Stimulated activated naive CD4-positive, alpha-beta T cell treated with Interleukin-2 at 50 U/mL for 16 hours (primary cell): Measurements from ENCODE around the gene PLCL1.
A peak's percentile ranks its signal among the peaks of the same experiment; 100 is the strongest.

ENCODE experiments used
- DNase-seq: peaks from one replicate; lab custom pipeline; 2025; lab: John Stamatoyannopoulos, UW

PLCL1 gene

DNA sequence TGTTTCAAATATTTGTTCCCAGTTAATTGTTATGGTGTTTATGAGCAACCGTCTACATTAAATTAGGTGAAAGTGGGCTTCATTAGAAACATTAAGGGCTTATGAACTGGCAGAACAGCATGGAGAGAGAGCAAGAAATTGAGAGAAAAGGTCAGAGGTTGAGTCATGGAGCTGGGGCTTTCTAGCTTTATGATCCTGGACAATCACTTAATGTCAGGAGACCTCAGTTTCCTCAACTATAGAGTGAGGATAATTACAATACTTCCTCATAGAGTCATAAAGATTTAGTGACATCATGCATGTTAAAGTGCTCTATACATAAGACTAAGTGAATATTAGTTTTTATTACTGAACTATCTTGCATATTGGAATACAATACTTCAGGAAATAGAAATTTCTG lies 83.9 kb downstream of the PLCL1 start:
- no peak for DNase-seq

DNA sequence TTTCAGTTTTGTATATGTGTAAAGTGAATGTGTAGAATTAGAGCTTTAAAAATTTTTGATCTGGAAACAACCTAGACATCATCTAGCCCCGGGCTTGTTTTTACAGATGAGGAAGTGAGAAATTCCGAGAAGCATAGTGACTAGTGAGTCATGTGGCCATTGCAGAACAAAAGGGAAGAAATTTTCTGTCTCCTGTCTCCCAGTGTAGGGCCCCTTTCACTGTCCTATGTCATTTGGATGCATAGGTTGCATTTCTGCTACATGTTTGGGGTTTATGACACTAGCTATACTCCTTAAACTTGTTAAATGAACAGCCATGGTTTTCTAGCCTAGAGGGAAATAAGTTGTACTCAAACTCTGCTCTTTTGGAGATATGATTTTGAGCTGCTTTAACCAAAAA lies 84.6 kb downstream of the PLCL1 start:
- no peak for DNase-seq

DNA sequence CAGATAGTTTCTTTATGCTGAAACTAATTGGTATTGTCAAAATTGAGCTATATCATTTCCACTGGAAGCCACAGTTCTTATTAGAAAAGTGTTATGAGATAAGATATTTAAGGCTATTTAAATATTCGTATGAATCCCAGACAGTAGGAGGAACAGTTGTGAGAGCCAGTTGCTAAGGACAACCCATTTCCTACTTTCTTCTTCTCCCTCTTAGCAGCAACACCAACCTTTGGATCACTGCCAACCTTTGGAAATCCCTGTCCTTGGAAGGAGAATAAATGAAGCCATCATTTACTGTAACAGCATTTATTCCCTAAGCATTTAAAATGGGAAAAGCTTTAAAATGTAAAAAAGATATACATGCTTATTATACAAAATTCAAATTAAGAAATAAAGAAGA lies 85.8 kb downstream of the PLCL1 start:
- no peak for DNase-seq

DNA sequence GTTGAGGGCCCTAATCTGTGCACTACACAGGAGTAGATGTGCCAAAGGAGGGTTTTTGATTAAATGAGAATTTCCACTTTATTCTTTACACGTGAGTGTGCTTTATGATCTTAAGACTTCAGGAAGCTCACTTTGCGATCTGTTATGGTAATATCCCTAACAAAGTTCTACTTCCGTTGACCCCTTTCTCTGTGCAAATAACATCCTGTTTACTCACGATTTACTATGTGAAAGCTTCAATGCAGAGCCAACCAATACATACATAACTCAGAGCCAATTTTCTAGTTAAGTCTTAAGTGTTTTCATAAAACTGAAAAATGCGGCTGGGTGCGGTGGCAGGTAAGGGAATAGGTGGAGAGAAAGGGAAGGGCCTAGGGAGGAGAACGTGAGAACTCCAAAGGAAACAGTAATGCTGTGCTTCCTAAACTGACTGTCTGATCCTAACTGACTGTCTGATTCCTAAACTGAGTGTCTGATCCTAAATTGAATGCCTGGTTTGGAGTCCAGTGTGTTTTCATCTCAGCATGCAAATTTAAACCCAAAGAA lies 87.6 kb downstream of the PLCL1 start:
- no peak for DNase-seq

DNA sequence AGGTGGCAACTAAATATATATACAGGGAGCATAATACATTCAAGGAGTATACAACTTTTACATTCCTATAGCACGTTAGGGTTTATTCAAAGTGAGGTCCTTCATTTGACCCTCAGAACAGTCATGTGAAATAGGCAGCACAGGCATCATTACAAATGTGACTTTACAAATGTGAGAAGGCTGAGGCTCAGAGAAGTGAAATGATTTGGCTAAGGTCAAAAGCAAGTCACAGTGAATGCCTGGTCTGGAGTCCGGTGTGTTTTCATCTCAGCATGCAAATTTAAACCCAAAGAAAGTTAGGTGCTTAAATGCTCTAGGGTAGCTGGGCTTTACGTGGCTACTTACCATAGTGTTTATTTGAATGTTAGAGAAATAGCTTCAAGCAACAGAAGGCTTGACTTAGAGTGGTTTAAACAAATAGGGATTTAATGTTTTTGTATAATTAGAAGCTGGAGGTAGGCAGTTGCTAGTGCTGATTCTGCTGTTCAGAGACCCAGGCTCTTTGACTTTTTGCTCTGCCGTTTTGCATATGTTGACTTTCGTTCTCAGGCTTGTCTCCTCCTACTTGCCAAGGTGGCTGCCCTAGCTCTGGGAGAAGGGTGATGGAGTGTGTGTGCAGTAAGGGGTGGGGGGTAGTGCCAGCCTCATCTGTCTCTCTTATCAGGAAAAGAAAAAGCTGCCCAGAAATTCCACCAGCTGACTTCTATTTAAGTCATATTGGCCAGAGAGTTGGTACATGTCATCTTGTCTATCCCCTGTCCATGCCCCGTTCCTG lies 89.2 kb downstream of the PLCL1 start:
- DNase-seq, result no peak

DNA sequence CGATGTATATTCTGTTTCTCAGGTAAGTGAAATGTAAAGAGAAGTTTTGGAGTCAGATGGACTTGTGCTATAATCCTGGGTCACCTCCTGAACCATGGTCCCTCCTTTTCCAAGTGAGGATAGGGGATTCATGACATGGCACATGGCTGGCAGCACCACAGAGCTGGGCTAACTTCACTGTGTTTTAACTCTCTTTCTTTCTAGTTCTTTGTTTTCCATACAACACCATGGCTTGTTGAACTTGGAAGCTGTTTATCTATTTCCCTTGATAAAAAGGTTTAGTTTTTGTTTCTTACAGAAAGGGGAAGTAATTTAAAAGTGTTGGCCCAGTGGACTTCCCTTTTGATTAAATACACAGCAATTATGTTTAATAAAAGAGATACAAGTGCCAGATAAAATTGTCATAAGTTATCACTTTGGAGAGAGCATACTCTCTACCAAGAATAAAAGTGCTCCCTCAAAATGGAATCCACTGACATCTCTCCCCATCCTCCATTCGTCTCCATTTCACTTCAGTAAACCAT lies 90.4 kb downstream of the PLCL1 start:
- DNase-seq, result no peak

DNA sequence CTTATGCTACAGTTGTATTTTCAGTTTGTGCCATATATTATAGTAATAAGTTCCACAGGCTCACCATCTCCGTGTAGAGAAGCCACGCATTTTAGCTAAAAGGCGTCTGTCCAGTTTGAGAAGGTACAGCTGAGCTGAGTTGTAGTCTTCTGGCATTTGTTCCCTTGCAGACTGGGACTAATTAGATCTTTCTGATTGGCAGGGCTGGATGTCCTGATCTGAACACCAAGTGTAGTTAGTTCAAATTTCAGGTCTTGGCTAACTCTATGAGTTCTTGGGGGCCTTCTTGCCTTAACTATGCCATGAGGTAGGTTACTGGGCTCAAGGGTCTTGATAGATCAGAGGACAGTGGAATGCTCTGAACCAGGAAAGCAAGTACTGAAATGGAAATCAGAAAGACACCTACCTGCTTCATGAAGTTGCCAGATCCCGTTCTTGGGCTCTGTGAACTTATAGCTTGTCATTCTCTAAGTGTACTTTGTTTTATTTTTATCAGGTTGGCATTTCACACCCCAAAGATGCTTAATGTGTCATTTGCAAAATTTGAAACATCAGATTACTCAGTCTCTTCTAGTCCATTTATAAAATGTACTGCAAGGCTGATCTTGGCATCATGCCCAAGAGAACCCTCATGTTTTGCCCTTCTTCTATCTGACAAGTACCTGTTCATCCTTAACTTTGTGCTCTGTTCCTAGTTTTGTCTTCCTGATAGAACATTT lies 93.7 kb downstream of the PLCL1 start:
- no peak for DNase-seq

DNA sequence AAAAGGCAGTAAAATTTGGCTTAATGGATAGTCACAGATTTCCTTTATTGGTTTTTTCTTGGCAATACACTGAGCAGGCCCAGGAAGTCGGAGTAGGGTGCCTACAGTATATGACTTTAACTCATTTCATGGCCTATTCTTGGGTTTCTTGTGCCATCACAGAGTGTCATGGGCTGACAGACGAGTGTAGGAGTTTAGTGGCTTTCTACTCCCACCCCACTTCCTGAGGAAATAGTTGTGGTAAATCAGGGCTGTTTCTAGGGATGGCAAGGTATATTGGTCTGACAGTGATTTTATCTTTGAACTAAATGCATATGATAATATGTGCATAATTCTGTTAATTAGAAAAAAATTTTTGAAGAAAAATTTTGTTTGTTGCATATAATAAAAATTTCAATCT lies 100.1 kb downstream of the PLCL1 start:
- peak; percentile 7 for DNase-seq

DNA sequence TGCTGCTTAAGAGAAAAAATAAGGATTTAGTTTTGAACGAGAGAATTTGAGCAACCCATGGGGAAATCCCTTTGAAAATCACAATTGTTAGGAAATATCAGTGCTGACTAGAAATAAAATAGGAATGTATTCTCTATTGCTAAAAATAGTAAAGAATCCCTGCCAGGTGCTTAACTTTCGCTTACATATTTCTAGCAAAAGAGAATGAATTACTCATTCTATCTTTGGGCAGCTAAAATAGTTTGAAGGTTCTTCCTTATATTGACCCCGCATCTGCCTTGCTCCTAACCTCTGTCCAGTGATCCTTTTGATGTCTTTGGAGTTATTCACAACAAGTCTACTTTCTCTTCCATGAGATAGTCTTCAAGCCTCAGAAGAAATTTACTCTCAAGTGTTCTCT lies 103.8 kb downstream of the PLCL1 start:
- no peak for DNase-seq

DNA sequence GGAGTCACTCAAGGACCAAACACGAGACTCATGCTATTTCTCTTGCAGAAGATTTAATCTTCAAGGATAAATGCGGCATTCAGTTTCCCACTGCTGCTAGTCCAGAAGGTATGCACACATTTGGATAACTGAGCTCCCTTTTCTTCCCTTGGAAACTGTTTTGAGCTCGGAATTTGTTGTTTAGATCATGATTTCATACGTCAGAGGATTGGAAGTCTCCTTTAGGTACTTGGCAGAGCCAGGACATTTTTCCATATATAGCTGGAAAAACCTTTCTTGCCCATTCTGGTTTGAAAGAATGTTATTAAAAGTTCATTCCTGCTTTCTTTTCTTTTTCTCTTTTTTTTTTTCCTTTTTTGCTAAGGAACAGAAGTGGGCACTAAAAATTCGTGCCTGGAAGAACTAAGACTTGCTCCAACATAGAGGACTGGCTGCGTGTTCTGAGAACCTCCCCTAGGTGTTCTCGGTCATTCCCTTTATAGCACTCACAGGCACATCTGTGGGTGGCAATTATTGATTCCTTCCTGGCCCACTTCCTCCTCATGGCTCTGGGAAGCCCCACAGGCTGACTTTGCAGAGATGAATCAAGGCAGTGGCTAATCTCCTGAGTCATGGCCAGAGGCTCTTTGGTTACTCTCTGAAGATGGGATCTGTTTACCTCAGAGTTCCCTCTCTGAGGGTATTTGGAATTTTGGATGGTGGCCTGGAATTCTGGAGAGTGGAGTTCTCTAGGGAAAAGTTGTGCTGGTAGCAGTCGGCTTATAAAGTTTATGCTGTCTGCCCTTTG lies 104.8 kb downstream of the PLCL1 start:
- DNase-seq, result no peak

DNA sequence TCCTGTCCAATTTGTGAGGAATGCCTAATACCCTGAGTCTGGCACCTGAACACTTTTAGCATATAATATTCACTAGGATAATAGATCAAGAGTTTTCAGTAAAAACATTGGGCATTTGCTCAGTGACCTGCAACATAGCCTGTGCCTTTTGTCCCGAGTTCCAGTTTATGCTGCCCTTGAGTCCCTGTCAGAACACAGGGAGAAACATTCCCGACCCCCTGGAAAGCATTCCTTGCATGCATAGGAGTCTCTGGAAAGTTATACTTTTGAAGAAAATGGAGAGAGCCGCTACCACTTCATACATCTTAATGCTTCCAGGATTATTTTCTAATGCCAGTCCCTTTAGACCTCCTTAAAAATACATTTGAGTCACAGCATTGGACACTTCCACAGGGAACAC lies 107.3 kb downstream of the PLCL1 start:
- DNase-seq, result no peak

DNA sequence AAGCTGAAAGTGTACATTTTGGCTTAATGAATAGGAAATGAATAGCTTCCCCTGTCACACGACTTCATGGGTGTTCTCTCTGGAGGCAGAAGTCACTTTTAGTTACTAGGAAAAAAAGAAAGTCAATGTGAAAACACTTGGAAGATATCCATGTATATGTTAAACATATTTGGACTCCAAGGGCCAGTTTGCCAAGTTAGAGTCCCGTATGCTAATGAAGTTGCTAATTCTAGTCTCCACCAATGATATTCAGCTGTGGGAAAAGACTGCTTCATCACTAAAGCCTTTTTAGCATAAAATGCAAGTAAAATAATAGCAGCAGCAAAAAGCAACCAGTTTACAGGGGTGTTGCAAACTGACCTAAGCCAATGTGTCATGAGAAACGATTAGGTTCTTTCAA lies 108.7 kb downstream of the PLCL1 start:
- no peak for DNase-seq

DNA sequence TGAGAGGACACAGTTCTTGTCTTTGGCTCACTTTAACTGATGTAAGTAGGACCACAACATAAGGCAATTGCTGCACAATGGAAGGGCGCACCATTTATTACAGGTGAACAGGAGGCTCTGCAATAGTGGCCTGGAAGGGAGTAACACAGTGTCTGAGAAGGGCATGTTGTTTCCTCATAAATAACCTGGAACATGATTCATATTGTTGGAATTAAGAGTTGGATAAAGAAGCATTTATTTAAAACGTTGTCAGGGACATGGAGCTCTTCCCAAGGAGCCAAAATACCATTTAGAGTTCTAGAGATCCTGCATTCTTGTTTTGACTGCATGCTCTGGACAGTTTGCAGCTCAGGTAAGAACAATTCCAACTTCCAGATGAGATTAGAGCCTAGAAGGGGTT lies 110.4 kb downstream of the PLCL1 start:
- no peak for DNase-seq

DNA sequence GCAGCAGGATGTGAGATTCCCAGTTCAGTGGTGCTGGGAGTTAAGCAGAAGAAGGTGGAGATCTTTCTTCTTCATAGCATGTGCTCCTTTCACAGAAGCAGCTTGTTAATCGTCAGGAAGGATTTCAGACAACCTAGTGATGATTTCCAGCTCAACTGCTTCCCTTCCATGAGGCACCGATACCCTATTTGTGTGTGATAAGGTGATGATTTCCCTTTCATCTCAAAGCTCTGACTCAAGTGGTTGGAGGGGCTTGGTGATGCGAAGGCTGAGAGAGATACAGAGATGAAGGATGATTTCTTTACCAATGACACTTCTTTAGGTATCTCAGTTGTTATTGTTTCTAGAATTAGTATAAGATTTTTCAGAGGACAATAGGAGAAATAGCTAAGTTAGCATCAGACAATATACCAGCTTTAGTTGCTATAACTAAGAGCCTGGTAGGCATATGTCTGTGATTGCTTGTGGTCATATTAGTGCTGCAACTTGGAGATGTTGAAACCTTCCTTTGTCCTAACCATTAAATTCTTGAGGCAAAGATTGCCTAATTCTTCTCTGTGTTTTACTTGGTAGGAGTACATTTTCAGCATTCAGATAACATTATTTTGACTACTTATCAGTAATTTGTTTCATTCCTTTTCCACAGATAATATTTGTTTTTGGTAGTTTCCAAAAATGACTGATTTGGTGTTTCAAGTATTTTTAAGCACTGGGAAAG lies 111.3 kb downstream of the PLCL1 start:
- no peak for DNase-seq

DNA sequence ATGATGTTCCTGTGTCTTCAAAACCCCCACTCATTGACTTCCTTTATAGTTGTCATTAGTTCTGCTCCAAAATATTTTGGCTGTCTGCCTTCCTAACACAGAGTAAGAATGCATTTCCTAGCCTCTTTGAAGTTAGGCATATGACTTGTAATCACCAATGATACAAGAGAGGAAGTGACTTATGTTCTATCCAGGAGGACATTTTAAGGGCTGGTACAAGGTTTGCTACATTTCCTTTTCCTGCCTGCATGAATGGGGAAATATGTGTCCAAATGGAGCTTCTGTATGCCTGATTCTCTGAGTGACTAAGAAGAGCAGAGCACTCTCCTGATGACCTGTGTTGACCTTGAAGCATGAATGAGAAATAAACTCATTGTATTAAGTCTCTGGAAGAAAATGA lies 115.1 kb downstream of the PLCL1 start:
- no peak for DNase-seq

DNA sequence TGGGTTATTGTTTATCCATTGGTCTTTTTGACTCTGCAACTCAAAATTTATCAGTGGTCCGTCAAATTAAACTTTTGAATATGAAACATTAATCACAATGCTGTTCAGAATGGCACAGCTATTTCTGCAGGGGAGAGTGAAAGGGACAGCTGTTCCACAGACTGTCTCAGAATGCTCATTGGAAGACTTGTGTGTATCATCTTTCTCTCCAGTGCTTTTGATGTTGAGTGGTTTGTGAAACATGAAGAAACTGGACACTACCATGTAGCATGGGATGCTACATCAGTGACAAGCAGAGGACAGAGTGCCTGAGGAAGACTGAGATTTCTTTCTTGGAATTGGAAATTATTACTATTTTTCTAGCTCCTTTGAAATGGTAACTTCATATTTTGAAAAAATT lies 115.7 kb downstream of the PLCL1 start:
- no peak for DNase-seq

DNA sequence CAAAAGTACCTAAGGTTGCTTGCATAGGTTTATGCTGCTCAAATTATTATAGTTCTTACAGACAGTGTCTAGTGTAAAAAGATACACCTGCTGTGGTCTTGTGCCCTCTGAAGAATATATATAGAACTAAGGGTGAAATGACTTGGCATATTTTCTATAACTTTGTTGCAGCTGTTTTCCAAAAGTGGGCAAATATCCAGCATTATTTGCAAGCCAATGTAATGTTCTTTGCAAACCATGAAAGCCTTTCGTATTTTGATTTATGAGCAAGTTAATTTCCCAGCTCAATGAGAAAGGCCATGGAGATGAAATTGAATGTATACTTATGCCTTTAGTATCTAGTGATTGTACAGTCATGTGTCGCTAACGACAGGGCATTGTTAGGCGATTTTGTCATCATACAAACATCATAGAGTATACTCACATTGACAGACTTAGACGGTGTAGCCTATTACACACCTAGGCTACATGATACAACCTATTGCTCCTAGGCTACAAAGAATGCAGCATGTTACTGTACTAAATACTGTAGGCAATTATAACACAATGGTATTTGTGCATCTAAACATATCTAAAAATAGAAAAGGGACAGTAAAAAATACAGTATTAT lies 116.3 kb downstream of the PLCL1 start:
- DNase-seq, result no peak

DNA sequence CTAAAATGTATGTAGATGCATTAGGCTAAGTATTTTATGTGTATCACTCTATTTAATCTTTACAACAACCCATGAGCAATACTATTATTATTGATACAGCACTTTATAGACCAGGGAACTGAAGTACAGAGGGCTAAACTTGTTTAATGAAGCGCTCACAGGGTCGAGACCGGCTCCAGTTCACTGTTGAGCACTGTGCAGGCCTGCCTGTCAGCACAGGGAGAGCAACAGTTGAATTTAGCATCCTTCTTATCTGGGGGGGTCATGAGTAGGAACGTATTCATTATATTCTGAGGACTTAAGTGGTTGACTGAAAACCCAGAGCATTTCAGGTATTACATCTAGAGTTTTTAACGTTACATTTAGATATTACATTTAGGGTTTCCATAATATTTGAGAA lies 120.1 kb downstream of the PLCL1 start:
- DNase-seq, result no peak

DNA sequence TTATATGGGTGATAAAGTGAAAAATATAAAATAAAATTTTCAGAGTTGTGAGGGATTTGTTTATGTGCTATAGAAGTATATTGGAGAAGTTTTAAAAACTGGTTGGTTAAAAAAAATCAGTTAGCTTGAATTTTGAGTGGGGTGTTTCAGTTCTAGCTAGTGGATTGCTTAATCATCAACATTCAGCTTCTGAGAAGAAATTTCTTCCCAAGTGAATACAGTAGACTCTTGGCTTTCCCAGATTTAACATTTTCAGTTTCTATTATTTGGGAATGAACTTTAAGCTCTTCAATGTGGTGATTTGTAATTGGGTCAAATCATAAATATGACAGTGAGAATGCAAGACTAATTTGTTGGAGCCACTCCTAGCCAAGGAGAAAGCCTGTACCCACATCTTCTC lies 120.8 kb downstream of the PLCL1 start:
- no peak for DNase-seq

DNA sequence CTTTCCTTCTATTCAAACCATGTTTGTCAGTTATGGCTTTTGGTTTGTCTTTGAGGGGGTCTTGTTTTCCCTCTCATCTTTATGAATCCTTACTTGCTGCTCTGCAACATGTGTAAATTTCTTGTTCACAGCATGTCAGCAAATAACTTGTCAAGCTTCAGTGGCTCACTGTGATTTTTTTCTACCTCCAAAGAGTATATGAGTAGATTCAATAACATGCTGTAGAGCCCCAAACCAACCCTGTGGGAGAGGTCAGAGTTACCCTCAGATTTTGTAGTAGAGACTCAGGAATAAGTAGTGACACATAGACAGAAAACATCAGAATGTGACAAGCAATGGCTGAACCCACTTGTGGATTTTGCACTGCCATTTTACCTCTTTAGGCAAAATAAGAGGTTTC lies 121.6 kb downstream of the PLCL1 start:
- DNase-seq, result no peak

DNA sequence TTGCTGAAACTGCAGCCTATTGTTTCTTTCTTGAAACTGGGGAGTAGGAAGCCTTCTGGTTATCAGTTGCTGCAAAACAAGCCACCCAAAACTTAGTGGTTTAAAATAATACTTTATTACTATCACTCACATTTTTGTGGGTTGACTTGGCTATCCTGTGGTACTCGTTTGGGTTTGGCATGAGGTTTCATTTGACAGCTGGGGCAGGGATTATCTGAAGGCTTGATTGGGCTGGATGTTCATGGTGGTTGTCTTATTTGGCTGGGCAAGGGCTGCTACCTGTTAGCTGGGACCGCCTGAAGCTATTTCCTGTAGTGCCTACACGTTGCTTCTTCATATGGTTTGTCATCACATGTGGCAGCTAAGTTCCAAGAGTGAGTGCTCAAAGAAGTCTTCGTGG lies 122.3 kb downstream of the PLCL1 start:
- DNase-seq, result no peak
